ENCODE results near the gene SMARCAL1.

SMARCAL1 gene

GRCh38 chr2:216477283-216478035 is 65.2 kb downstream of the SMARCAL1 start:
- no peak for DNase-seq (ENCODE audit: low spot score)

- peak; percentile 63 for DNase-seq (ENCODE audit: low spot score)
These were observed 65.9 kb downstream of the SMARCAL1 start for GRCh38 chr2:216478151-216478550.

- no peak for DNase-seq (ENCODE audit: low spot score)
These were observed 66.5 kb downstream of the SMARCAL1 start for GRCh38 chr2:216478791-216479190.

GRCh38 chr2:216480221-216480620 is 67.9 kb downstream of the SMARCAL1 start:
- DNase-seq (ENCODE audit: low spot score): no peak

- DNase-seq (ENCODE audit: low spot score): no peak
These were observed 70.4 kb downstream of the SMARCAL1 start for GRCh38 chr2:216482640-216483039.

GRCh38 chr2:216485237-216485636 is 73.0 kb downstream of the SMARCAL1 start:
- no peak for DNase-seq (ENCODE audit: low spot score)

- DNase-seq (ENCODE audit: low spot score): no peak
These were observed 73.5 kb downstream of the SMARCAL1 start for GRCh38 chr2:216485745-216486144.

- no peak for DNase-seq (ENCODE audit: low spot score)
These were observed 74.0 kb downstream of the SMARCAL1 start for GRCh38 chr2:216486271-216486670.

- DNase-seq (ENCODE audit: low spot score): no peak
These were observed 74.4 kb downstream of the SMARCAL1 start for GRCh38 chr2:216486708-216487107.

GRCh38 chr2:216490061-216490460 is 77.8 kb downstream of the SMARCAL1 start:
- peak; percentile 75 for DNase-seq (ENCODE audit: low spot score)

GRCh38 chr2:216491793-216492596 is 79.7 kb downstream of the SMARCAL1 start:
- DNase-seq (ENCODE audit: low spot score): no peak

- DNase-seq (ENCODE audit: low spot score): peak; percentile 73
These were observed 80.5 kb downstream of the SMARCAL1 start for GRCh38 chr2:216492597-216493333.

- DNase-seq (ENCODE audit: low spot score): no peak
These were observed 81.0 kb downstream of the SMARCAL1 start for GRCh38 chr2:216493334-216493685.

- no peak for DNase-seq (ENCODE audit: low spot score)
These were observed 83.4 kb downstream of the SMARCAL1 start for GRCh38 chr2:216495656-216496055.

GRCh38 chr2:216497382-216498069 is 85.2 kb downstream of the SMARCAL1 start:
- DNase-seq (ENCODE audit: low spot score): no peak

GRCh38 chr2:216498070-216498378 is 85.7 kb downstream of the SMARCAL1 start:
- no peak for DNase-seq (ENCODE audit: low spot score)

GRCh38 chr2:216498379-216499352 is 86.4 kb downstream of the SMARCAL1 start, which contains the start of gene RPL37A:
TSS of gene RPL37A (plus strand) at chr2:216498844. CDS start at chr2:216498875, 31 bp downstream.
- peak; percentile 97 for DNase-seq (ENCODE audit: low spot score)

- no peak for DNase-seq (ENCODE audit: low spot score)
These were observed 87.4 kb downstream of the SMARCAL1 start for GRCh38 chr2:216499641-216500218.

- no peak for DNase-seq (ENCODE audit: low spot score)
These were observed 88.3 kb downstream of the SMARCAL1 start for GRCh38 chr2:216500572-216500971.

GRCh38 chr2:216501854-216502253 is 89.6 kb downstream of the SMARCAL1 start:
- DNase-seq (ENCODE audit: low spot score): no peak

Measured in AG20443 (cell line).